ENCODE measurements around the gene MED27. TPM values are rescaled to one million over a fixed set of nuclear protein-coding genes. Genes with fewer than 3 reads are reported as not detected.

The MED27 gene
- polyA plus RNA-seq, 5 donors: 14.5 to 18.9 (median 15.5) TPM

DNA sequence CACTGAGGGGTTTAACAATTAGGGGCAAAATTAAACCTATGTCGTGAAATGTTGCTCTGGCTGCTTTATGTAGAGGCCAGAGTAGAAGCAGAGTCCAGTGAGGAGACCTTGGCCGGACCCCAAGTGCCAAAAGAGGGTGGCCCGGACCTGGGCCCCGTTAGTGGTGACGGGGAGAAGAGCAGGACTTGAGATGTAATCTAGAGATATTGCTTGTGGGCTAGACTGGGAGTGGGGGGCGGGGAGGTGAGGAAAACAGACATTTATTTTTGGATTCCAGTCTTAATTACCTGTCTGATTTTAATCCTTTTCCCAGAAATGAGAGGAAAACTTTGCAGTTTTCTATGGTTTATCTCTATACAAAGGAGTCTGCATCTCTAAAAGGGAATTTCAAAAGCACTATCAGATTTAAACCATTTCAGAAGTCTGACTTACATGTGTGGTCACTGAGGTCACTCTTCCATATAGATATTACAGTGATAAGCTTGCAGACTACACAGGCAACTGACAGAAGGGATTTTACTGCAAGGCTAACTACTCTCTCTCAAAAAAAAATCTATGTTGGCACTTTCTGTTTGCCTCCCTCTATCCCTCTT lies 108.1 kb downstream of the MED27 start:
- no peak for DNase-seq

GRCh38 chr9:131969469-131969989 lies 110.1 kb downstream of the MED27 start:
- no peak for DNase-seq

GRCh38 chr9:131968632-131969031 lies 111.0 kb downstream of the MED27 start:
- DNase-seq: no peak

DNA sequence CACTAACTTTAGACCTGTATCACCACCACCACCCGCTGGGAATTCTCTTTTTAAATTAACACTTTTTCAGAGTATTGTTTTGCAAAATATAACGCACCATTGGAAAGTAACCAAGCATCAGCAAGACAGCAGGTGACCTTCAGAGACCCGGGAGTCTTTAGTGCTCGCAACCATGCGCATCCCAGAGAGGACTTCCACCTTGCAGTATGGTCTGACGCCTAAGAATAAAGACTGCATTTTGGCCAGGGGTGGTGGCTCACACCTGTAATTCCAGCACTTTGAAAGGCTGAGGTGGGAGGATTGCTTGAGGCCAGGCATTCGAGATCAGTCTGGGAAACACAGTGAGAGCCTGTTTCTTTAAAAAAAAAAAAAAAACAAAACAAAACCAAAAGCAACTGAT lies 113.8 kb downstream of the MED27 start:
- no peak for DNase-seq

DNA sequence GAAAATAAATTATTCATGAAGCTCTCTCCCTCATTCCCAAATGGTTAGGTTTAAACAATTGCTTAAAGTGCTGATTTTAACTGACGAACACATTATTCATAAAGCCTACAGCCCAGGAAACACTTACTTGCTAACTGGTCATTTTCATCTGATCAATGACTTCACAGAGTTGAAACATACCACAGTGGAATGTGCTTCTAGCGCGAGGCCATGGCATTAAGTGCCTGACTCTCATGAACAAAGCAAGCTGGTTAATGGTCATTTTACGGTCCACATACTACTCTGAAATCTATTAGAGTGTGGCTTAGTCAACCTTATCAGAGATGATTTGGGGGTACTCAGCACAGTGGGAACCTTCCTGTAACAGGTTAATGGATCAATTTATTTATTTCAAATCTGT lies 114.6 kb downstream of the MED27 start:
- DNase-seq: no peak

DNA sequence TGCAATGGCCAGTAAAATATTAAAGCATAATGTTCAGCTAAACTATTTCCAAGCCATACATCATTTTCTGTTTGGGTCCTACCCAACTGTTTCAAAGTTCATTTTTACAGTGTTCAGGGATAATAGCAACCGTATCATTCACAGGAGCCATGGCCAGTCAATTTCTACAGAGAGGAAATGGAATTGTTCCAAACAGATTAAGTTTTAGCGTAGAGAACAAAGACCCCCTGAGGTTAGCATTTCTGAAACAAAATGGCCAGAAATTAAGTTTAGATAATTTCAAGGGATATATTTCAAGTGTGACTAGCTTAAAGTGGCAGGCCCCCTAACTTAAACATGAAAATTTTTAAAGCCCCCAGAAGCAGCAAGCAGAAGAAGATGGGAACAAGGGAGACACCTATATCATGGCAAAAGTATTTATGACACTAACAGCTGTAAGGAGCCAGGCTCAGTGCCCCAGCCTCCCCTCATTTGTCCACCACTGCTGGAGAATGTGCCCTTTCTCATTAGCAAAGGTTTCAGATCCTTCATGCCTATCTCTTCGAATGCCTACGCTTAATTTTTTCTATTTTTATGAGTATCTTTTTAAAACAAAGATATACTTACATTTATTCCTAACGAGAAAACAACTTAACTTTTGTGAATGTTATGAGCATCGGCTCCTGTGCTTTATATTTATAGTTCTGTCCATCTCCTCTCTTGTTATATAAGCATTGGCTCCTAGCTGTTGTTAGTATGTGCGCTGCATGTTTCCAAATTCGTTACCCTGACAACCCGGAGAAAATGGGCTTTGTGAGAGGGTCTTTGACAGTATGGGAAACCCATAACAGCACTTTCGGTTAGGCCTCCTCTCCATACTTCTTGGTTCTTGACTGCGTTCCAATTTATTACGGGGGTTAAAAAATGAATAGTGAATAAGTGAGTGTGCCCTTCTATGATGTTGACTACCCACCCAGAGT lies 116.3 kb downstream of the MED27 start:
- no peak for DNase-seq

GRCh38 chr9:131961496-131961880 lies 118.2 kb downstream of the MED27 start:
- DNase-seq: no peak

DNA sequence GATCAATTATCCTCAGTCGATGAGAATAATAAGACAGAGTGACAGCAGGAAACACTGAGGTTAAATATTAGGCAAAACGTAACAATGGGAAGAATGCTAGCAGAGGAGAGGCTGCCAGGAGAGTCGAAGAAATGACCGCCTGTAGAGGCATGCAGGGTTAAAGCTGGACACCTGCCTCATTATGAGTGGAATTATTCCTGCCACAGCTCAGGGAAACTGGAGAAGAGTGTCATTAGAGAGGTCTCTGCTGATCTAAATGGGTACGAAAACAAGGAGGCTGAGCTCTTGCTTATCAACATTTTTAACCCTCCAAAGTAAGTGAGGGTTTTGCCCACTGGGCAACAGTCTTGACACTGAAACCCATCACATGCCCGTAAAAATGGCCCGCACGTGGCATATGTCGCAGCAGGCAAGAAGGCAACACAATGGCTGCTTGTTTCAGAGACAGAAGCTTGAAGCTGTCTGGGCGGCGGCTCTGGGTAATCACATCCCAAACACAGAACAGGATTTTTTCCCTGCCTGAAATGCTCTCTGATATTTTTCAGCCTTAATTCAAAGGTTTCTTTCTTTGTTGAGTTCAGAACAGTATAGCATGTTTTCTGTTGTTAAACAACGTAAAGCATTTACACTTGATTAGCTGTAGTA lies 118.7 kb downstream of the MED27 start:
- DNase-seq: no peak

- DNase-seq: no peak
These were observed 119.4 kb downstream of the MED27 start for GRCh38 chr9:131960311-131960710.

DNA sequence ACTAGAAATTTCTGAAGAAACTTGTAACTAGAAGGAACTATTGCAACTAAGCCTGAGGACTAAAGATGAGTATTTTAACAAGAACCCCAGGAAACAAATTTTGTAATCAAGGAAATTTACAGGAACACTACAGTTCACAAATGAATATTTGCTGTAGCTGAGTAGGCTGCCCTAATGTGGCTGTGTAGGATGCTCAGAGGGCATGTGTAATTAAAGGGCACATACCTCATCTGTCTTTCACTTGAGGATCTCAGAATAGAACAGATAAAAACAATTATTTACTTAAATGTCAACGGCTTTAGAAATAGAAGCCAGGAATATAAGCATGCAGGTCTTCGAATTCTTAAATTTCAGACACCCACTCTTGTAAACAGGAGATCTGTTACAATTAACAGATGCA lies 119.8 kb downstream of the MED27 start:
- DNase-seq: no peak

- DNase-seq: no peak
These were observed 120.6 kb downstream of the MED27 start for GRCh38 chr9:131959056-131959455.

DNA sequence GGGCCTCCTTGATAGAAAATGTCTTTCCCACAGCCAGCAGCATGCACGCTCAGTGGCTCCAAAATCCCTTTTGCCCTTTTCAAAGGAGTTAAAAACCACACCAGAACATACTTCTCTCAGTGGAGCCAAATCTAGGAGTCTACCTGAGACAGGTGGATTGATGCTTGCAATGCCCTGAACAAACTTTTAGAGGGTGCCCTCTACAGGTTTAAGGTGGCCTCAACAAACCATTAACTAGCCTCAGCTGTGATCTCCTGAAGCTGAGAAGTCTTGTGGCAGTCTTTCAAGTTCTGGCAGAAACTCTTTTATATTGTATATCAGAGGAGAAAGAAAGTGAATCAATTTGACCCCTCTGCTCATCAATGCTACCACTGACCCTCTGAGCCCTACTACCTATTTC lies 125.4 kb downstream of the MED27 start:
- DNase-seq: no peak

DNA sequence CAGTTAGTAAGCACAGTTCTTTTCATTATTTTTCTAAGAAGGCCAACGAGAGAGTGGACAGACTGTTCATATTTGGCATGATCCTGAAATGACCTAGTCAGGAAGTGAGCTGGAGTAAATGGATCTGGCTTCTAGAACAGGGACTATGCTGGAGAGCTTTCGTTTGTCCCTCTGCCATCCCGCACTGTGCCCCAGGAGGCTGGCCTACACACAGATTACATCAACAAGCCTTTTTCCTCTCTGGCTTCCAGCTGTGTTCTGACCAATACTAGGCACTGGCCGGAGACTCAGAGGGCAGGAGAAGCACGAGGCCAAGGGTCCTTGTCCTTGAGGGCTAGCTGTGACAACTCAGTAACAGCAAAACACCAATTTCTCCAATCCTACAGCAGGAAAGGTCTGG lies 127.8 kb downstream of the MED27 start:
- no peak for DNase-seq

DNA sequence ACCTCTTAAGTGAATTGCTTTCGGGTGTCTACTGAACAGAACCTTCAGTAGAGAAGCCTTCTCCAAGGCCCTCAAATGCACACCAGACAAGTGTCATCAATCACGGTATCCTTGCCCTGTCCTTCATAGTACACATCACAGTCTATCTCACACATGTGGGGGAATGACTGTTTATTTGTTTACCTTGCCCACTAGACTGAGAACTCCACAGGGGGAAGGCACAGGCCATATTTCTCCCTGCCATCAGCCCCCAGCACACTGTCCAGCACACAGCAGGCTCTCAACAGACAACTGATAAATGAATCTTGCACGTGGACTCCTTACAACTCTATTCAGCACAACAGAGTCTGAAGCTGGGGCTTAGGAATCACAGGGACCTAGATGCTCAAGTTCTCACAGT lies 128.5 kb downstream of the MED27 start:
- no peak for DNase-seq

- DNase-seq: no peak
These were observed 129.2 kb downstream of the MED27 start for GRCh38 chr9:131950487-131950886.

GRCh38 chr9:131946180-131946579 lies 133.5 kb downstream of the MED27 start:
- no peak for DNase-seq

GRCh38 chr9:131943351-131943841 lies 136.3 kb downstream of the MED27 start:
- DNase-seq: no peak

DNA sequence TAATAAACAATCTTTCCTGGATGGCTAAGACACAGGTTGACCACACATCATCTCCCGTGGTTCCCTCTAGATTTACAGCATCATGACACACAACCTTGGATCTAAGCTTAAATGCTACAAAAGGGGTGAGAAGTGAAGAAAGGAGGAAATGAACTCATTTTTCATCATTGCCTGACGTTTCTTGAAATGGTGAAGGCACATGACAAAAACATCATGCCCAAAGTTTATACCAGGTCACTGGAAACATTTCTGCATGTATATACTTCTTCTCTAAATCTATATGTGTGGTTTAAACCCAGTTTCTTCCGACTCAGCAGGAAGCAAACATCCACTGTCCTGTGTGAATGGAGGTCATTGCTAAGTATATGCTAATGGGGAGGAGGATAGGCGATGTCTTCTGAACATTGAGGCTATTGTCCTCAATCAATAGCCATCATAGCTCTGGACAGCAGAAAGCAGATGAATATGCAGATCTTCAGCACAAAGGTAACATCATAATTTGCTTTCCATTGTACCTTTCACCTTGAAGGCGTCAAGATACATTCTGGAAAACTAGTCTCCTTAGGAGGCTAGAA lies 137.4 kb downstream of the MED27 start:
- DNase-seq: no peak

GRCh38 chr9:131937451-131937850 lies 142.2 kb downstream of the MED27 start:
- no peak for DNase-seq

- DNase-seq: no peak
These were observed 142.7 kb downstream of the MED27 start for GRCh38 chr9:131936929-131937328.

DNA sequence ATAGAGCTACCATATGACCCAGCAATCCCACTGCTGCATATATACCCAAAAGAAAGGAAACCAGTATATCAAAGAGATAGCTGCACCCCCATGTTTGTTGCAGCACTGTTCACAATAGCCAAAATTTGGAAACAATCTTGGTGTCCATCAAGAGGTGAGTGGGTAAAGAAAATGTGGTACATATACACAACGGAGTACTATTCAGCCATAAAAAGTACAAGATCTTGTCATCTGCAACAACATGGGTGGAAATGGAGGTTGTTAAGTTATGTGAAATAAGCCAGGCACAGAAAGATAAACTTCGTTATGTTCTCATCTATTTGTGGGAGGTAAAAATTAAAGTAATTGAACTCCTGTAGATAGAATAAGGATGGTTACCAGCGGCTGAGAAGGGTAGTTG lies 145.0 kb downstream of the MED27 start:
- DNase-seq: no peak

DNA sequence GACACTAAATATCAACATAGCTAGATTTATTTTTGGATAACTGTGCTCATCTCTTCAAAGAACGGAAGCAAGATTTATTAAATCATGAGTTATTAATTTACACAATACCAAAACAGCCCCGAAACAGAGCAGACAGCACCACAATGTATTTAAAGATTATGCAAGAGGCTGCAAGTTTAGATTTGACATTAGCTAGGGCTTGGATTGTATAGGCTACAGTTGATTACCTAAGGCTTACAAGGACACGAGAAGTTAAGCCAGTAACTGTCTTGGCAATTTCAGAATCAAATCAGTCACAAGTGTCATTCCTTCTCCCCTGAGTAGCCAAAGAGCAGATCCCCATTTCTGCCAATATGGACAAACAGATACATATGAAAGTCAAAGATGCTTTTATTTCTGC lies 152.6 kb downstream of the MED27 start:
- DNase-seq: peak; percentile 2 to 10
